ENCODE results near the gene SMAD3.
"Not testable (repeated sequence)": the region's sequence is repeated elsewhere in the genome, so short reads cannot be mapped to it uniquely, and the experiment has no call there.

Gene SMAD3

GRCh38 chr15:67117370-67117769 is 52.0 kb downstream of the SMAD3 start:
- H3K27ac ChIP-seq: no peak overlapping the region

GRCh38 chr15:67118808-67119207 is 53.4 kb downstream of the SMAD3 start:
- H3K27ac ChIP-seq: no peak overlapping the region
- TF ChIP-seq, protein P1, sequence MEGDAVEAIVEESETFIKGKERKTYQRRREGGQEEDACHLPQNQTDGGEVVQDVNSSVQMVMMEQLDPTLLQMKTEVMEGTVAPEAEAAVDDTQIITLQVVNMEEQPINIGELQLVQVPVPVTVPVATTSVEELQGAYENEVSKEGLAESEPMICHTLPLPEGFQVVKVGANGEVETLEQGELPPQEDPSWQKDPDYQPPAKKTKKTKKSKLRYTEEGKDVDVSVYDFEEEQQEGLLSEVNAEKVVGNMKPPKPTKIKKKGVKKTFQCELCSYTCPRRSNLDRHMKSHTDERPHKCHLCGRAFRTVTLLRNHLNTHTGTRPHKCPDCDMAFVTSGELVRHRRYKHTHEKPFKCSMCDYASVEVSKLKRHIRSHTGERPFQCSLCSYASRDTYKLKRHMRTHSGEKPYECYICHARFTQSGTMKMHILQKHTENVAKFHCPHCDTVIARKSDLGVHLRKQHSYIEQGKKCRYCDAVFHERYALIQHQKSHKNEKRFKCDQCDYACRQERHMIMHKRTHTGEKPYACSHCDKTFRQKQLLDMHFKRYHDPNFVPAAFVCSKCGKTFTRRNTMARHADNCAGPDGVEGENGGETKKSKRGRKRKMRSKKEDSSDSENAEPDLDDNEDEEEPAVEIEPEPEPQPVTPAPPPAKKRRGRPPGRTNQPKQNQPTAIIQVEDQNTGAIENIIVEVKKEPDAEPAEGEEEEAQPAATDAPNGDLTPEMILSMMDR (conservative IDR thresholded peaks at IDR 0.05): no peak

More at GRCh38 chr15:67117370-67117769, 52.0 kb downstream of the SMAD3 start:
- TF ChIP-seq, protein P1 (conservative IDR thresholded peaks at IDR 0.05): no peak

GRCh38 chr15:67119238-67119846 is 53.9 kb downstream of the SMAD3 start:
- H3K27ac ChIP-seq: no peak overlapping the region
- TF ChIP-seq, protein P1 (conservative IDR thresholded peaks at IDR 0.05): no peak

- TF ChIP-seq, protein P1 (conservative IDR thresholded peaks at IDR 0.05): no peak
- H3K27ac ChIP-seq: no peak overlapping the region
These were observed 54.8 kb downstream of the SMAD3 start for GRCh38 chr15:67120009-67120838.

DNA sequence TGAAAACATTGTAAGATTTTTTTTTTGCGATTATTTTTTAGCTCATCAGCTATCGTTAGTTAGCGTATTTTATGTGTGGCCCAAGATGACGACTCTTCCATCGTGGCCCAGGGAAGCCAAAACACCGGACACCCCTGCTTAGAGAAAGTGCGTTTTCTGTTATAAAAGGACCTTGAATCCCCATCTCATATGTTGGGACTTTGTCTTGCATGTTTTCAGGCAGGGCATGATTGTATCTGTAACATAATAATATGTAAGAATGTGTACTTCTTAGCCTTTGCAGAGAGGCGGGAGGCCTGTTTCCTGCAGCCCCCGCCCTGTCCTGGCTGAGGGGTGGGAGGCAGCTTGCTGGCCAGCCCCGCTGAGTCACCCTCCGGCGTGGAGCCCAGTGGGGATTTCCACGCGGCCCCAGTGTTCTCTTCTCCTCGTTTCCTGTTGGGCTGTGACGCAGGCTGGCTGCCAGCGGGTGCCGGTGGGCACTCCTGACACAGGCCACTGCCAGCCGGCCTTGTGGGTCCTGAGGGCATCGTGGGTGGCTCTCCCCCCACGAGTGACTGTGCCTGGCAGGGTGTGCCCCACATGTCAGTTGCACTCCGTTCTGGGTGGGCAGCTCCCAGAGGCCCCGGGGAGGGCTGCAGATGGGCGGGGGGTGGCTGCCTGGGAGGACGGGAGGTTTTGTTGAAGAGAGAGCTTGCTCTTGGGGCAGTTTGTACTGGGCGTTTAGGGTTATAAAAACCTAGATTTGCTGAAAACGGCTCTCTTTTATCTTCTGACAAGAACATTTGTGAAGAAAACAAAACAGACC is 55.6 kb downstream of the SMAD3 start:
- TF ChIP-seq, protein P1 (conservative IDR thresholded peaks at IDR 0.05): no peak
- H3K27ac ChIP-seq: no peak overlapping the region

DNA sequence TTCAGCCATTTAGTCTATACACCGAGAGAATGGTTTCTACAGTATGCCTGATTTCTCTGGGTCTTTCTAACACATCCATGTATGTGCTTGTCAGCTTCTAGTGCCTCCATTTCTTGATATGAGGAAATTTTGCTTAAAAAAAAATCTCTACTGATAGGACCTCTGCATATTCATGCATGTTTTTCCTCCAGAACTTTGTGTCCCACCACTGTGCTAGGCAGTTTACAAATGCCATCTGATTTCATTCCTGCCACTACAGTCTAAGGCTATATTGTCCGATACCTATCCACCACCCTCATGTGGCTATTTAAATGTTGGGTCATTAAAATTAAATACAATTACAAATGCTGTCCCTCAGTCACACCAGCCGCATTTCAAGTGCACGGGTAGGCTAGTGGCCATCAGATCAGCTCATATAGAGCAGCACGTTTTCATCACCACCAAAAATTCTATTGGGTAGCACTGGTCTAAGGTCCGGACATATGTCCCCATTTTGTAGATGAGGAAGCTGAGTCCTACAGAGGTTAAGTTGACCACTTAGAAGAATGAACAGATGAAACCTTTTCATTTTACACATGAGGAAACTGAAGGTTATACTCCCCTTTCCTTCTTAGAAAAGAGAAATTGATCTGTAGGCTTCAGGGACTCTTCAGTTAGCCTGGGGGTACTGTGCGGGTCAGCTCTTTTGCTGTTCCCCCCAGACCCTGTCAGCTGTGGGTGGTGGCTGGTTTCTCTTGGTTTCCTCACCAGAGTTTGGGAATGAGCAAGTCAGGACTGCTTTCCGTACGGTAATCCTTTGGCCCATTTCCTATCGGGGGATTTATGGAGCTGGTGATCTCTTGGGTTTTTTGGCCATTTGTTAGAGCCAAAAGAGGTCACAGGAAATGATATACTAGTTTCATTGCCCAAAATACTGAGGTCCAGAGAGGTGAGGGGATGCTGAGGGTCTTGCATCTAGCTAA is 56.5 kb downstream of the SMAD3 start:
- no peak overlapping the region for H3K27ac ChIP-seq
- TF ChIP-seq, protein P1 (conservative IDR thresholded peaks at IDR 0.05): no peak

- not testable (repeated sequence) for H3K27ac ChIP-seq
These were observed 57.4 kb downstream of the SMAD3 start for GRCh38 chr15:67122816-67123215.

- H3K27ac ChIP-seq: not testable (repeated sequence)
These were observed 57.9 kb downstream of the SMAD3 start for GRCh38 chr15:67123291-67123690.

Measured in VCaP (cell line).